Activated T-cell treated with anti-CD3 and anti-CD28 coated beads for 24 hours (primary cell): ENCODE results near the gene TDRKH.

ENCODE experiments used
- DNase-seq: peaks from one replicate; pipeline ENCODE4 v3.0.0-alpha.2; 2020; ENCODE audit warnings: low read depth

TDRKH gene

GRCh38 chr1:151822404-151822803, 32.1 kb upstream of the TDRKH start:
- no peak for DNase-seq

- DNase-seq, result no peak
These were observed 30.6 kb upstream of the TDRKH start for GRCh38 chr1:151820940-151821339.

- no peak for DNase-seq
These were observed 29.8 kb upstream of the TDRKH start for GRCh38 chr1:151819976-151820623.

- no peak for DNase-seq
These were observed 29.0 kb upstream of the TDRKH start for GRCh38 chr1:151819227-151819835.

GRCh38 chr1:151817353-151817730, 27.0 kb upstream of the TDRKH start:
- no peak for DNase-seq

- DNase-seq, result no peak
These were observed 26.4 kb upstream of the TDRKH start for GRCh38 chr1:151816548-151817352.

- no peak for DNase-seq
These were observed 25.5 kb upstream of the TDRKH start for GRCh38 chr1:151815716-151816327.

- no peak for DNase-seq
These were observed 24.8 kb upstream of the TDRKH start for GRCh38 chr1:151814971-151815545.

GRCh38 chr1:151814426-151814825, 24.1 kb upstream of the TDRKH start:
- no peak for DNase-seq

GRCh38 chr1:151813271-151813977, 23.1 kb upstream of the TDRKH start:
- DNase-seq, result no peak

- DNase-seq, result no peak
These were observed 20.9 kb upstream of the TDRKH start for GRCh38 chr1:151811181-151811580.

GRCh38 chr1:151809985-151810556, 19.8 kb upstream of the TDRKH start:
- DNase-seq, result no peak

GRCh38 chr1:151809290-151809984, 19.1 kb upstream of the TDRKH start:
- DNase-seq, result no peak

GRCh38 chr1:151807766-151808165, 17.5 kb upstream of the TDRKH start:
- no peak for DNase-seq

- no peak for DNase-seq
These were observed 16.8 kb upstream of the TDRKH start for GRCh38 chr1:151807131-151807530.

GRCh38 chr1:151806170-151806569, 15.9 kb upstream of the TDRKH start:
- DNase-seq, result no peak

- DNase-seq, result no peak
These were observed 14.9 kb upstream of the TDRKH start, which contains the start of gene LINGO4 for GRCh38 chr1:151805066-151805820. Gene LINGO4 (minus strand): TSS chr1:151805419. CDS start chr1:151802704, 2,715 bp downstream.

- DNase-seq, result no peak
These were observed 13.6 kb upstream of the TDRKH start for GRCh38 chr1:151803915-151804314.

GRCh38 chr1:151803164-151803563, 12.9 kb upstream of the TDRKH start:
- DNase-seq, result no peak

- no peak for DNase-seq
These were observed 12.1 kb upstream of the TDRKH start for GRCh38 chr1:151802372-151802771.
